ENCODE measurements around the gene ADAMTS18.

ADAMTS18 gene

GRCh38 chr16:77386831-77387814, 47.7 kb downstream of the ADAMTS18 start:
- DNase-seq, result no peak

- DNase-seq, result no peak
These were observed 49.4 kb downstream of the ADAMTS18 start for GRCh38 chr16:77385481-77385880.

- no peak for DNase-seq
These were observed 51.1 kb downstream of the ADAMTS18 start for GRCh38 chr16:77383606-77384187.

GRCh38 chr16:77376358-77376757, 58.5 kb downstream of the ADAMTS18 start:
- DNase-seq, result no peak

GRCh38 chr16:77375396-77375795, 59.4 kb downstream of the ADAMTS18 start:
- DNase-seq, result no peak

GRCh38 chr16:77374384-77374783, 60.5 kb downstream of the ADAMTS18 start:
- peak; percentile 71 for DNase-seq

GRCh38 chr16:77373726-77374125, 61.1 kb downstream of the ADAMTS18 start:
- peak; percentile 66 for DNase-seq

- no peak for DNase-seq
These were observed 70.1 kb downstream of the ADAMTS18 start for GRCh38 chr16:77364770-77365169.

- no peak for DNase-seq
These were observed 75.8 kb downstream of the ADAMTS18 start for GRCh38 chr16:77359065-77359502.

GRCh38 chr16:77353587-77354263, 81.1 kb downstream of the ADAMTS18 start:
- DNase-seq, result no peak

- no peak for DNase-seq
These were observed 90.5 kb downstream of the ADAMTS18 start for GRCh38 chr16:77344341-77344740.

- DNase-seq, result peak; percentile 55
These were observed 98.2 kb downstream of the ADAMTS18 start for GRCh38 chr16:77336637-77337036.

GRCh38 chr16:77335652-77336234, 99.1 kb downstream of the ADAMTS18 start:
- DNase-seq, result peak; percentile 52

GRCh38 chr16:77332792-77333191, 102.0 kb downstream of the ADAMTS18 start:
- DNase-seq, result no peak

- no peak for DNase-seq
These were observed 102.8 kb downstream of the ADAMTS18 start for GRCh38 chr16:77331802-77332586.

GRCh38 chr16:77331043-77331442, 103.8 kb downstream of the ADAMTS18 start:
- DNase-seq, result no peak

- DNase-seq, result no peak
These were observed 104.3 kb downstream of the ADAMTS18 start for GRCh38 chr16:77330332-77331042.

GRCh38 chr16:77328768-77329167, 106.1 kb downstream of the ADAMTS18 start:
- DNase-seq, result no peak

GRCh38 chr16:77328274-77328673, 106.6 kb downstream of the ADAMTS18 start:
- DNase-seq, result no peak

- no peak for DNase-seq
These were observed 107.1 kb downstream of the ADAMTS18 start for GRCh38 chr16:77327717-77328116.

GRCh38 chr16:77324729-77325128, 110.1 kb downstream of the ADAMTS18 start:
- no peak for DNase-seq

- peak; percentile 17 for DNase-seq
These were observed 111.1 kb downstream of the ADAMTS18 start for GRCh38 chr16:77323695-77324094.

Data from DMS79 treated with DMSO at 0.1 percent for 48 hours (cell line).